ENCODE results near the gene SFSWAP. TPM values are rescaled to one million over a fixed set of nuclear protein-coding genes. Genes with fewer than 3 reads are reported as not detected.

SFSWAP gene
- total and polyA plus RNA-seq, 12 donors, result 14.0 to 94.0 (median 29.1) TPM

DNA sequence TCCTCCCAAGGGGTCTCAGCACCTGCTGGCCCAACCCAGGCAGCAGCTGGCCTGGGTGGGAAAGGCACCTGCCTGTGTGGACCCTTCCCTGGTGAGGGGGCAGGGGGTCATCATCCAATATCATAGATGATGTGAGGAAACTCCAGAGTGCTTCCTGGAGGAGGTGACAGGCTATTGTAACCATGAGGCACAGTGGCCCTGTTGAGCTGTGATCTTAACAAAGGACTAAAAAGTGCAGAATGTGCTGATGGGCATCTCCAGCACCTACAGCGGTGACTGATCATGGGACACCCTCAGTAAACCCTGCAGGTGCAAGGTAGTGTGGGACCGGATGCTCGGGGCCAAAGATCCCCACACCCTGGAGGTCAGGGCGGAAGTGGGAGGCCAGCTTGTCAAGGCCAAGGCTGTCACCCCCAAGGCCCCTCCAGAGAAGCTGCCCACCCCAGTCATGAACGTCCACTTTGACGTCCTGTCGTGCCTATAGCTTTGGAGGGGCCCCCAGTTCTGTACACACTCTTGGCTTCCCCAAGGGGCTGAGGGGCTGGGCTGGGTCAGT is 124.8 kb downstream of the SFSWAP start:
- H3K9me3 ChIP-seq (replicated peaks in 1 of 3), result no peaks in the 10 kb centered on the region
- H3K27ac ChIP-seq, result no peak overlapping the region
- peaks cover 0 to 5% of the 10 kb centered on the region in 2 donors for H3K4me1 ChIP-seq (replicated peaks in 1 of 2)
- TF ChIP-seq POLR2A (IDR thresholded peaks at IDR 0.05), result no peak
- TF ChIP-seq, protein P1, sequence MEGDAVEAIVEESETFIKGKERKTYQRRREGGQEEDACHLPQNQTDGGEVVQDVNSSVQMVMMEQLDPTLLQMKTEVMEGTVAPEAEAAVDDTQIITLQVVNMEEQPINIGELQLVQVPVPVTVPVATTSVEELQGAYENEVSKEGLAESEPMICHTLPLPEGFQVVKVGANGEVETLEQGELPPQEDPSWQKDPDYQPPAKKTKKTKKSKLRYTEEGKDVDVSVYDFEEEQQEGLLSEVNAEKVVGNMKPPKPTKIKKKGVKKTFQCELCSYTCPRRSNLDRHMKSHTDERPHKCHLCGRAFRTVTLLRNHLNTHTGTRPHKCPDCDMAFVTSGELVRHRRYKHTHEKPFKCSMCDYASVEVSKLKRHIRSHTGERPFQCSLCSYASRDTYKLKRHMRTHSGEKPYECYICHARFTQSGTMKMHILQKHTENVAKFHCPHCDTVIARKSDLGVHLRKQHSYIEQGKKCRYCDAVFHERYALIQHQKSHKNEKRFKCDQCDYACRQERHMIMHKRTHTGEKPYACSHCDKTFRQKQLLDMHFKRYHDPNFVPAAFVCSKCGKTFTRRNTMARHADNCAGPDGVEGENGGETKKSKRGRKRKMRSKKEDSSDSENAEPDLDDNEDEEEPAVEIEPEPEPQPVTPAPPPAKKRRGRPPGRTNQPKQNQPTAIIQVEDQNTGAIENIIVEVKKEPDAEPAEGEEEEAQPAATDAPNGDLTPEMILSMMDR (IDR thresholded peaks at IDR 0.05), result no peak
- WGBS, 4 donors, result 40 to 70% (median 55%) methylated on average over 3 to 7 of the region's 7 CpGs
- no peaks in the 10 kb centered on the region for H3K36me3 ChIP-seq (replicated peaks in 1 of 2)
- H3K27me3 ChIP-seq, result peaks cover 34% of the 10 kb centered on the region
- intact Hi-C loops (cut with DNase I), result no loop called here
- no peak overlapping the region for H3K4me3 ChIP-seq
- no peak for DNase-seq

DNA sequence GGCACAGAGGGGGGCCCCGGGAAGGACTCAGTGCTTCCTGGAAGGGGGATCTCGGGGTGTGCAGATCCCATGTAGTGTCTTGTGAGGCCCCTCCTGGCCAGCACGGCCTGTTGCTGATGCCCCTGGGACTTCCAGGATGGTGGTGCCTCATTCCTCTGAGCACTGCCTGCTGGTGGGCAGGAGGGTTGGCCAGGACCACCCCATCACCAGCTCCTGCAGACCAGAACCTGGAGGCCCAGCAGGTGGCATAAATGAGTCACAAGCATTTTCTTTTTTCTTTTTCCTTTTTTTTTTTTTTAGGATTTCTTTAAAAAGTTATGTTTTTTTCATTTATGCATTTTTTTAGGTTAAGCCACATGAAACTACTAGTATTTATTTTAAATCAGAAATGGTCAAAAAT is 125.3 kb downstream of the SFSWAP start:
- no peak overlapping the region for H3K4me3 ChIP-seq
- H3K27me3 ChIP-seq, result peaks cover 30% of the 10 kb centered on the region
- no peak overlapping the region for H3K27ac ChIP-seq
- H3K4me1 ChIP-seq (replicated peaks in 1 of 2), result no peaks in the 10 kb centered on the region
- TF ChIP-seq POLR2A (IDR thresholded peaks at IDR 0.05), result no peak
- TF ChIP-seq, protein P1 (IDR thresholded peaks at IDR 0.05), result peak in 3 of 6 experiments; percentile 18 to 46 (median 33)
- DNase-seq, result no peak
- intact Hi-C loops (cut with DNase I), result no loop called here
- WGBS, 4 donors, result 17 to 80% (median 51%) methylated on average over 1 to 3 of the region's 3 CpGs
- no peaks in the 10 kb centered on the region for H3K36me3 ChIP-seq (replicated peaks in 1 of 2)
- no peaks in the 10 kb centered on the region for H3K9me3 ChIP-seq (replicated peaks in 1 of 3)

DNA sequence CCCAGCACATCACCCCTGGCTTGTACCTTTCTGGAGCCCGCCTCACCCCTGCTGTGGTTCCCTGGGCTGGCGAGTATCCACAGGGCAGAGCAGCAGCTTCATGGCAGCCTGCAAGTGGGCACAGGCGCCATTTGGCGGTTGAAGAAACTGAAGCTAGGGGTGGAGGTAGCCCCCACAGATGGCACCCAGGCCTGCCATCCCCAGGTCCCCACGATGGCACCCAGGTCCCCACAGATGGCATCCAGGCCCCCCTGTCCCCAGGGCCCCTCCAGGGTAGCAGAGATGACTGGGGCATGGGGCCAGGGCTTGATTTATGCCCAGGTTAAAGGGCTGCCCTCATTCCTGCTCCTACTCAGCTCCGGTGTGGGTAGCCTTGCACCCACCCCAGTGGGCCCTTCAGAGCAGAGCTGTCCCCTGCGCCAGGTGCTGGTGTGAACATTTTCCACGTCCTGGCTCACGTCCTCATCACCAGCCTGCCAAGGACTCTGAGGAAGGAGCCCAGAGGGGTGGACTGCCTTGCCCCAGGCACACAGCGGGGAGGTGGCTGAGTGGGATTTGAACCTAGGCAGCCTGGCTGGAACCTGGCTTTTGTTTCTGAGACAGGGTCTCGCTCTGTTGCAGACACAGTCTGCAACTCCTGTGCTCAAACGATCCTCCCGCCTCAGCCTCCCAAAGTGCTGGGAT is 126.0 kb downstream of the SFSWAP start:
- no peak for TF ChIP-seq POLR2A (IDR thresholded peaks at IDR 0.05)
- TF ChIP-seq, protein P1 (IDR thresholded peaks at IDR 0.05), result no peak
- Histone ChIP-seq H3K27ac (no peak overlapping the region), H3K4me3 (no peak overlapping the region), H3K27me3 (peaks cover 30% of the 10 kb centered on the region), H3K36me3 (replicated peaks in 1 of 2) (no peaks in the 10 kb centered on the region), H3K9me3 (replicated peaks in 1 of 3) (no peaks in the 10 kb centered on the region), H3K4me1 (replicated peaks in 1 of 2) (no peaks in the 10 kb centered on the region)
- intact Hi-C loops (cut with DNase I), result no loop called here
- 46 to 72% (median 66%) methylated on average over 5 to 13 of the region's 13 CpGs for WGBS, 4 donors
- DNase-seq, result no peak

DNA sequence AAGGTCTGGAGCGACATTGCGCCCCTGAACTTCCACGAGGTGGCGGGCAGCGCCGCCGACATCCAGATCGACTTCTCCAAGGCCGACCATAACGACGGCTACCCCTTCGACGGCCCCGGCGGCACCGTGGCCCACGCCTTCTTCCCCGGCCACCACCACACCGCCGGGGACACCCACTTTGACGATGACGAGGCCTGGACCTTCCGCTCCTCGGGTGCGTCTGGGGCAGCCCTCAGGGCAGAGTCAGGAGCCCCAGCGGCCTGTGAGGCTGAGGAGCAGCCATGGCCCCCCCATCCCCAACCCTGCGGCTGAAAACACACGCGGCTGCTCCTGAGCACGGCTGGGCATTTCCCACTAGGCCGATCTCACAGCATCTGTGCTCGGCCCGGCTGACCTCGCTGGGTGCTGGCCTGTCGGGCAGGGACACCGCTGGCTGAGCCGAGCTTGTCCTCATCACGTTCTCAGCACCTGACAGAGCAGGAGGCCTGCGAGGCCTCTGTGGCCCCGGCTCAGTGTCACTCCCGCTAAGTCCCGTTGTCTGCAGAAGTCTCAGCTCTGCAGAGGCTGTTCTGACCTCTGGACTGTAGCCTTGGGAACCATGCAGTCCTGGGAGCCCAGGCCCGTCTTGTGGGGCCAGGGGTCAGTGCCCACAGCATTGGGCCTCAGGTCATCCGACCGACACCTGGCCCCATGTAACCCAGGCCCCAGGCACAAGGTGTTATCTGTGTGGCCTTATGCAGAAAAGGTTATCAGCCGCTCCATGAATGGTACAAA is 129.9 kb downstream of the SFSWAP start:
- H3K9me3 ChIP-seq (replicated peaks in 1 of 3), result no peaks in the 10 kb centered on the region
- intact Hi-C loops (cut with DNase I), result no loop called here
- no peaks in the 10 kb centered on the region for H3K27me3 ChIP-seq
- no peak for TF ChIP-seq POLR2A (IDR thresholded peaks at IDR 0.05)
- TF ChIP-seq, protein P1 (IDR thresholded peaks at IDR 0.05), result no peak
- H3K27ac ChIP-seq, result no peak overlapping the region
- H3K36me3 ChIP-seq (replicated peaks in 1 of 2), result no peaks in the 10 kb centered on the region
- 89 to 92% (median 90%) methylated on average over 33 to 46 of the region's 46 CpGs for WGBS, 4 donors
- no peak for DNase-seq
- H3K4me3 ChIP-seq, result no peak overlapping the region
- no peaks in the 10 kb centered on the region for H3K4me1 ChIP-seq (replicated peaks in 1 of 2)

All from adrenal gland (tissue), 12 donors.